IMR-90 (cell line): Measurements from ENCODE around the gene LRRC36. TPM values are rescaled to one million over a fixed set of nuclear protein-coding genes. Genes with fewer than 3 reads are reported as not detected.

Source experiments
- ATAC-seq: fragments of 200-7000 bp; cut with Tn5 transposase; 2 replicates; pipeline ENCODE4 v1.9.1; 2020; ENCODE audit warnings: low read depth, mild to moderate bottlenecking, moderate library complexity
- BruUV-seq: library from RNA; stranded (reverse); fragments of 400-500 nt; replicated peaks from 2 replicates; lab custom pipeline; 2021; lab: Mats Ljungman, UMichigan
- CTCF ChIA-PET: fragments of 300-600 bp; formaldehyde crosslinking; extraction: SDS; loops from one replicate; lab custom pipeline; 2021; ENCODE audit warnings: antibody characterized with exemption; lab: Yijun Ruan, JAX
- POLR2A ChIA-PET: fragments of 300-600 bp; sonication (Branson Sonifier 250); formaldehyde crosslinking; loops from one replicate; lab custom pipeline; 2022; ENCODE audit warnings: antibody characterized with exemption; ENCODE audit not compliant: unreplicated experiment; lab: Charles Lee
- DNase-seq: peaks from one replicate; pipeline ENCODE4 v3.0.0; 2013
- H2AFZ ChIP-seq: replicated peaks from 2 replicates; pipeline ENCODE3; 2013; ENCODE audit warnings: low read length, mild to moderate bottlenecking; ENCODE audit not compliant: poor library complexity
- H2AK5ac ChIP-seq: 2 replicates; pipeline ENCODE4 v1.6.1; 2013; ENCODE audit warnings: low read depth, low read length, inconsistent platforms
- H2AK9ac ChIP-seq: replicated peaks from 2 replicates; pipeline ENCODE3; 2013; ENCODE audit warnings: mild to moderate bottlenecking, low read depth, low read length, moderate library complexity; ENCODE audit not compliant: poor library complexity
- H2BK120ac ChIP-seq: 2 replicates; pipeline ENCODE4 v1.6.1; 2013; ENCODE audit warnings: low read depth, low read length, inconsistent platforms
- H2BK15ac ChIP-seq: 3 replicates; pipeline ENCODE4 v1.6.1; 2013; ENCODE audit warnings: low read depth, low read length, inconsistent platforms
- H2BK20ac ChIP-seq: 2 replicates; pipeline ENCODE4 v1.6.1; 2013; ENCODE audit warnings: low read depth, mild to moderate bottlenecking, inconsistent platforms, low read length, moderate library complexity
- H2BK5ac ChIP-seq: 2 replicates; pipeline ENCODE4 v1.6.1; 2013; ENCODE audit warnings: mild to moderate bottlenecking, low read depth, low read length, inconsistent platforms; ENCODE audit not compliant: poor library complexity, severe bottlenecking
- H3K14ac ChIP-seq: replicated peaks from 2 replicates; pipeline ENCODE4 v1.6.1; 2013; ENCODE audit warnings: low read depth, low read length, inconsistent platforms
- H3K18ac ChIP-seq: 2 replicates; pipeline ENCODE4 v1.6.1; 2013; ENCODE audit warnings: low read depth, low read length, control low read depth
- H3K23ac ChIP-seq: 2 replicates; pipeline ENCODE4 v1.6.1; 2013; ENCODE audit warnings: low read depth, low read length, inconsistent platforms
- H3K27ac ChIP-seq: 2 replicates; pipeline ENCODE4 v1.5.1; 2013; ENCODE audit warnings: mild to moderate bottlenecking, control low read depth, low read length; ENCODE audit not compliant: insufficient read depth
- H3K27me3 ChIP-seq: 2 replicates; pipeline ENCODE4 v1.6.1; 2013; ENCODE audit warnings: low read length; ENCODE audit not compliant: control insufficient read depth, insufficient read depth
- H3K36me3 ChIP-seq: 2 replicates; pipeline ENCODE4 v1.6.1; 2013; ENCODE audit warnings: low read length, mixed read lengths; ENCODE audit not compliant: control insufficient read depth, insufficient read depth
- H3K4ac ChIP-seq: 2 replicates; pipeline ENCODE4 v1.6.1; 2013; ENCODE audit warnings: low read depth, low read length, inconsistent platforms
- H3K4me1 ChIP-seq: 2 replicates; pipeline ENCODE4 v1.6.1; 2013; ENCODE audit warnings: low read length, mixed read lengths; ENCODE audit not compliant: control insufficient read depth, insufficient read depth
- H3K4me2 ChIP-seq: 2 replicates; pipeline ENCODE4 v1.6.1; 2013; ENCODE audit warnings: low read depth, mild to moderate bottlenecking, control low read depth, low read length, moderate library complexity
- H3K4me3 ChIP-seq: 2 replicates; pipeline ENCODE4 v1.5.1; 2013; ENCODE audit warnings: low read depth, mild to moderate bottlenecking, control low read depth, low read length, moderate library complexity; ENCODE audit not compliant: insufficient read depth
- H3K56ac ChIP-seq: 2 replicates; pipeline ENCODE4 v1.6.1; 2013; ENCODE audit warnings: low read length, inconsistent platforms; ENCODE audit not compliant: insufficient read depth; ENCODE audit errors: extremely low read depth
- H3K79me1 ChIP-seq, 2 experiments: 2 replicates each; pipeline ENCODE4 v1.6.1; 2013; ENCODE audit warnings: low read length in 2 of 2, inconsistent platforms in 1 of 2, low read depth in 1 of 2
- H3K9ac ChIP-seq: 2 replicates; pipeline ENCODE4 v1.6.1; 2013; ENCODE audit warnings: low read depth, low read length, control low read depth
- H3K9me1 ChIP-seq: 2 replicates; pipeline ENCODE4 v1.6.1; 2013; ENCODE audit warnings: low read length, inconsistent platforms; ENCODE audit not compliant: insufficient read depth
- H3K9me3 ChIP-seq: 2 replicates; pipeline ENCODE4 v1.6.1; 2013; ENCODE audit warnings: low read length; ENCODE audit not compliant: control insufficient read depth, insufficient read depth
- H4K20me1 ChIP-seq: 2 replicates; pipeline ENCODE4 v1.6.1; 2013; ENCODE audit warnings: low read length, inconsistent platforms; ENCODE audit not compliant: insufficient read depth
- H4K5ac ChIP-seq: 2 replicates; pipeline ENCODE4 v1.6.1; 2013; ENCODE audit warnings: mild to moderate bottlenecking, low read depth, low read length, control low read depth
- H4K8ac ChIP-seq, 2 experiments: 2 replicates each; pipeline ENCODE4 v1.6.1; 2013; ENCODE audit warnings: low read depth in 2 of 2, low read length in 2 of 2, control low read depth in 1 of 2, inconsistent platforms in 1 of 2
- H4K91ac ChIP-seq: 2 replicates; pipeline ENCODE4 v1.6.1; 2013; ENCODE audit warnings: low read depth, low read length, inconsistent platforms; ENCODE audit not compliant: insufficient read depth
- BHLHE40 ChIP-seq: fragments of 150-350 bp; IDR thresholded peaks from 2 replicates; pipeline ENCODE4 v1.6.1; 2016; ENCODE audit warnings: mild to moderate bottlenecking, low read depth, low read length
- CEBPB ChIP-seq: IDR thresholded peaks from 2 replicates; pipeline ENCODE4 v1.6.1; 2012; ENCODE audit warnings: low read depth, low read length, improper control_type of control experiment
- CTCF ChIP-seq: conservative IDR thresholded peaks from 2 replicates; pipeline ENCODE4 v1.5.1; 2012; ENCODE audit warnings: mild to moderate bottlenecking, low read depth, low read length, improper control_type of control experiment
- FOS ChIP-seq: fragments of 150-350 bp; IDR thresholded peaks from 2 replicates; pipeline ENCODE4 v1.6.1; 2016; ENCODE audit warnings: low read depth, low read length
- MAFK ChIP-seq: IDR thresholded peaks from 2 replicates; pipeline ENCODE4 v1.6.1; 2012; ENCODE audit warnings: low read depth, low read length, improper control_type of control experiment
- MAZ ChIP-seq: IDR thresholded peaks from 2 replicates; pipeline ENCODE4 v1.6.1; 2012; ENCODE audit warnings: low read depth, mild to moderate bottlenecking, low read length, improper control_type of control experiment, moderate library complexity, borderline replicate concordance
- MXI1 ChIP-seq: IDR thresholded peaks from 2 replicates; pipeline ENCODE4 v1.6.1; 2012; ENCODE audit warnings: low read depth, mild to moderate bottlenecking, low read length, moderate library complexity, borderline replicate concordance
- NFE2L2 ChIP-seq: fragments of 150-350 bp; IDR thresholded peaks from 2 replicates; pipeline ENCODE4 v1.6.1; 2016; ENCODE audit warnings: low read depth, mild to moderate bottlenecking, low read length
- POLR2A ChIP-seq: IDR thresholded peaks from 2 replicates; pipeline ENCODE4 v1.6.1; 2012; ENCODE audit warnings: mild to moderate bottlenecking, low read depth, low read length
- RAD21 ChIP-seq: IDR thresholded peaks from 2 replicates; pipeline ENCODE4 v1.6.1; 2012; ENCODE audit warnings: low read length, improper control_type of control experiment
- RCOR1 ChIP-seq: IDR thresholded peaks from 2 replicates; pipeline ENCODE4 v1.6.1; 2012; ENCODE audit warnings: mild to moderate bottlenecking, low read length, improper control_type of control experiment; ENCODE audit not compliant: insufficient replicate concordance
- SMC3 ChIP-seq: fragments of 150-350 bp; IDR thresholded peaks from 2 replicates; pipeline ENCODE4 v1.6.1; 2016; ENCODE audit warnings: low read depth, mild to moderate bottlenecking, antibody characterized with exemption, low read length, moderate library complexity
- USF2 ChIP-seq: fragments of 150-350 bp; IDR thresholded peaks from 2 replicates; pipeline ENCODE4 v1.6.1; 2017; ENCODE audit warnings: mild to moderate bottlenecking, antibody characterized with exemption, low read length, low read depth
- WGBS, 2 experiments: methylation state at CpG; one replicate each; pipeline versions ENCODE4 v1.1.5 to v1.1.7; 2013; ENCODE audit warnings: missing lambda C conversion rate in 2 of 2; ENCODE audit not compliant: insufficient read length in 1 of 2; ENCODE audit errors: extremely low coverage in 2 of 2; 5-methylcytosine and 5-hydroxymethylcytosine counted together
- dilution Hi-C: fragments of 300-500 bp; cut with HindIII; formaldehyde crosslinking; loops from one replicate; pipeline ENCODE4 v1.14.3; 2018; ENCODE audit warnings: low sequenced_read_pairs; ENCODE audit not compliant: unreplicated experiment
- in situ Hi-C: fragments of 300-500 bp; cut with MboI; formaldehyde crosslinking; loops from 3 replicates; pipeline ENCODE4 v1.14.3; 2019; ENCODE audit warnings: low sequenced_read_pairs, inconsistent platforms, mixed read lengths
- intact Hi-C: fragments of 100-400 bp; cut with micrococcal nuclease; formaldehyde crosslinking; loops from 2 replicates; pipeline ENCODE4 v1.10.0; 2022
- polyA plus RNA-seq, 3 experiments: library from polyadenylated mRNA; depleted of rRNA; stranded (reverse); fragments of >200 nt; gene quantifications; 2 replicates each; pipeline ENCODE4 v1.2.3, GENCODE V29; 2012; ENCODE audit warnings: low replicate concordance in 1 of 3
- total RNA-seq: library from RNA; depleted of rRNA; stranded (reverse); fragments of >200 nt; gene quantifications from 2 replicates; pipeline ENCODE4 v1.2.3, GENCODE V29; 2012
- TF ChIP-seq, protein P1 (sequence below): fragments of 150-350 bp; IDR thresholded peaks from 2 replicates; pipeline ENCODE4 v1.6.1; 2016; ENCODE audit warnings: low read depth, mild to moderate bottlenecking, low read length, moderate library complexity, borderline replicate concordance

LRRC36 gene
- total and polyA plus RNA-seq, 2 of the 4 experiments (the other 2 are of a cell fraction) = 0.18 to 0.29 TPM

DNA sequence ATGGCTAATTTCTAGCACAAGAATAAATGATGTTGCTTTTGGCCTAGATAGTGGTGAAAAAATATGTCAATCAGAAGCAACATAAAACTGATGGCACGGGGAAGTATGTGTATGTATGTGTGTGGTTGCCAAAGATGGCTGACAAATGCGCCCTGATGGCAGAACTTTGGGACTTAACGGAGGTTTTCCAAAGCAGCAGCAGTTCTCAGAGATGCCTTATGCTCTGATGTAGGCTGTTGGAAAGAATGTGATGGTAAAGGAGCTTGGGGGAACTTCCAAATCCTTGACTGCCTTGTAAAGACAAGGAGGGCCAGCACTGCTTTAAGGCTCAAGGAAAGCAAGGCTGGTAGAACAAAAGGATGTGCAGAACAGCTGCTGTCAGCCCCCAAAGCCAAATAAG is 16.1 kb upstream of the LRRC36 start:
- H4K5ac ChIP-seq = peak overlapping the region; percentile 81
- peak overlapping the region; percentile 74 for H3K23ac ChIP-seq
- H3K18ac ChIP-seq = peak overlapping the region; percentile 59
- H2BK5ac ChIP-seq = peak overlapping the region; percentile 93
- H2BK20ac ChIP-seq = peak overlapping the region; percentile 90
- peak overlapping the region; percentile 10; the same call in 1 of the 2 replicates for H3K56ac ChIP-seq
- peak overlapping the region; percentile 82 for H3K4ac ChIP-seq
- no peaks in the 10 kb centered on the region for H3K27me3 ChIP-seq
- H3K27ac ChIP-seq = peak overlapping the region; percentile 2; the same call in 1 of the 2 replicates
- H3K14ac ChIP-seq = peak overlapping the region; percentile 39
- H3K9me3 ChIP-seq = no peaks in the 10 kb centered on the region
- no peak for ATAC-seq
- no peaks in the 10 kb centered on the region for H3K36me3 ChIP-seq
- no TSS peak for BruUV-seq
- ChIA-PET CTCF (interaction anchor here (1.4 kb wide), 1 partner anchor 17 kb away, joined by 3 read pairs; no protein-coding TSS in a partner anchor), POLR2A (no interaction called here)
- peak overlapping the region; percentile 77 for H4K91ac ChIP-seq
- dilution Hi-C loops = no loop called here
- H3K4me3 ChIP-seq = no peak overlapping the region
- peak overlapping the region; percentile 92 for H2AK5ac ChIP-seq
- WGBS, 2 experiments = 100% methylated on average over 2 of the region's 3 CpGs; no CpG with 5 or more reads in 1 of the 2 experiments
- H4K20me1 ChIP-seq = no peaks in the 10 kb centered on the region
- H4K8ac ChIP-seq = peak overlapping the region; percentile 11 to 82
- in situ Hi-C loops = no loop called here
- H2AK9ac ChIP-seq = peak overlapping the region; percentile 90
- intact Hi-C loops = no loop called here
- peak overlapping the region; percentile 95 for H2BK120ac ChIP-seq
- H3K9me1 ChIP-seq = peaks cover 9% of the 10 kb centered on the region
- peaks cover 15% of the 10 kb centered on the region for H3K4me1 ChIP-seq
- H3K79me1 ChIP-seq = no peaks in the 10 kb centered on the region
- DNase-seq = no peak
- no peak overlapping the region for H3K9ac ChIP-seq
- TF ChIP-seq RAD21 = no peak
- no peak for TF ChIP-seq MAFK
- TF ChIP-seq, protein P1, sequence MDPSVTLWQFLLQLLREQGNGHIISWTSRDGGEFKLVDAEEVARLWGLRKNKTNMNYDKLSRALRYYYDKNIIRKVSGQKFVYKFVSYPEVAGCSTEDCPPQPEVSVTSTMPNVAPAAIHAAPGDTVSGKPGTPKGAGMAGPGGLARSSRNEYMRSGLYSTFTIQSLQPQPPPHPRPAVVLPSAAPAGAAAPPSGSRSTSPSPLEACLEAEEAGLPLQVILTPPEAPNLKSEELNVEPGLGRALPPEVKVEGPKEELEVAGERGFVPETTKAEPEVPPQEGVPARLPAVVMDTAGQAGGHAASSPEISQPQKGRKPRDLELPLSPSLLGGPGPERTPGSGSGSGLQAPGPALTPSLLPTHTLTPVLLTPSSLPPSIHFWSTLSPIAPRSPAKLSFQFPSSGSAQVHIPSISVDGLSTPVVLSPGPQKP = no peak
- TF ChIP-seq SMC3 = no peak
- no peak for TF ChIP-seq BHLHE40
- no peak for TF ChIP-seq CEBPB
- no peak for TF ChIP-seq MXI1
- TF ChIP-seq USF2 = no peak
- TF ChIP-seq POLR2A = no peak
- no peak for TF ChIP-seq MAZ
- TF ChIP-seq RCOR1 = no peak
- no peak for TF ChIP-seq FOS
- no peak for TF ChIP-seq CTCF
- no peak for TF ChIP-seq NFE2L2
- H2BK15ac ChIP-seq = peak overlapping the region; percentile 36
- H3K4me2 ChIP-seq = no peak overlapping the region
- peak overlapping the region; percentile 76 for H2AFZ ChIP-seq
